GM23338 (cell line): ENCODE data around the gene DNAJC13. TPM values are rescaled to one million over a fixed set of nuclear protein-coding genes. Genes with fewer than 3 reads are reported as not detected.
A peak's percentile ranks its signal among the peaks of the same experiment; 100 is the strongest.

Experiments
- ATAC-seq: fragments of 200-7000 bp; cut with Tn5 transposase; 3 replicates; pipeline ENCODE4 v1.9.1; 2020
- DNase-seq: peaks from one replicate; pipeline ENCODE4 v3.0.0-alpha.2; 2015; ENCODE audit warnings: low spot score
- H2AFZ ChIP-seq: fragments of 200-600 bp; sonication (generic); 2 replicates; pipeline ENCODE4 v1.8.0; 2016; ENCODE audit warnings: antibody characterized with exemption, mild to moderate bottlenecking, moderate library complexity
- H3F3A ChIP-seq: fragments of 200-600 bp; sonication (generic); replicated peaks from 2 replicates; pipeline ENCODE4 v1.8.0; 2017; ENCODE audit warnings: antibody characterized with exemption, mixed run types, low read depth
- H3K27ac ChIP-seq: fragments of 200-600 bp; sonication (generic); 2 replicates; pipeline ENCODE4 v1.6.1; 2016; ENCODE audit warnings: low read depth
- H3K27me3 ChIP-seq: fragments of 200-600 bp; sonication (generic); 2 replicates; pipeline ENCODE4 v1.8.0; 2016; ENCODE audit warnings: mild to moderate bottlenecking, mixed run types, moderate library complexity; ENCODE audit not compliant: insufficient read depth
- H3K36me3 ChIP-seq: fragments of 200-600 bp; sonication (generic); 2 replicates; pipeline ENCODE4 v1.8.0; 2016; ENCODE audit warnings: mild to moderate bottlenecking; ENCODE audit not compliant: insufficient read depth
- H3K4me1 ChIP-seq: fragments of 200-600 bp; sonication (generic); 2 replicates; pipeline ENCODE4 v1.8.0; 2016; ENCODE audit warnings: mild to moderate bottlenecking, moderate library complexity; ENCODE audit not compliant: insufficient read depth
- H3K4me2 ChIP-seq: fragments of 200-600 bp; sonication (generic); 2 replicates; pipeline ENCODE4 v1.7.1; 2017; ENCODE audit warnings: mixed run types
- H3K4me3 ChIP-seq: fragments of 200-600 bp; sonication (generic); 2 replicates; pipeline ENCODE4 v1.6.1; 2016; ENCODE audit warnings: mixed run types
- H3K79me2 ChIP-seq: fragments of 200-600 bp; sonication (generic); replicated peaks from 2 replicates; pipeline ENCODE4 v1.8.0; 2017; ENCODE audit warnings: mild to moderate bottlenecking; ENCODE audit not compliant: insufficient read depth
- H3K9me2 ChIP-seq: fragments of 200-600 bp; sonication (generic); 2 replicates; pipeline ENCODE4 v1.8.0; 2017; ENCODE audit not compliant: insufficient read depth
- H4K20me1 ChIP-seq: fragments of 200-600 bp; sonication (generic); replicated peaks from 2 replicates; pipeline ENCODE4 v1.8.0; 2017; ENCODE audit warnings: mild to moderate bottlenecking; ENCODE audit not compliant: insufficient read depth
- H3K27ac Mint-ChIP-seq: 2 replicates; pipeline ENCODE4 v1.8.0; 2020; ENCODE audit warnings: inconsistent platforms, mild to moderate bottlenecking, moderate library complexity, mixed read lengths
- H3K27me3 Mint-ChIP-seq: 3 replicates; pipeline ENCODE4 v1.8.0; 2022; ENCODE audit warnings: low read depth, mild to moderate bottlenecking, moderate library complexity, mixed read lengths, inconsistent platforms; ENCODE audit not compliant: insufficient read depth, poor library complexity
- H3K36me3 Mint-ChIP-seq: 3 replicates; pipeline ENCODE4 v1.8.0; 2021; ENCODE audit warnings: low read depth, mild to moderate bottlenecking, inconsistent platforms, moderate library complexity, mixed read lengths
- H3K4me1 Mint-ChIP-seq: 3 replicates; pipeline ENCODE4 v1.8.0; 2020; ENCODE audit warnings: mild to moderate bottlenecking, inconsistent platforms, mixed read lengths
- H3K4me3 Mint-ChIP-seq: 3 replicates; pipeline ENCODE4 v1.8.0; 2021; ENCODE audit warnings: moderate library complexity, mild to moderate bottlenecking, inconsistent platforms, mixed read lengths
- H3K9me3 Mint-ChIP-seq: 3 replicates; pipeline ENCODE4 v1.8.0; 2020; ENCODE audit warnings: moderate library complexity, mild to moderate bottlenecking, inconsistent platforms, mixed read lengths
- NANOG ChIP-seq: IDR thresholded peaks from 2 replicates; pipeline ENCODE4 v1.6.1; 2016; ENCODE audit warnings: antibody characterized with exemption, borderline replicate concordance
- REST ChIP-seq: IDR thresholded peaks from one replicate; pipeline ENCODE4 v1.6.1; 2018; ENCODE audit warnings: antibody characterized with exemption; ENCODE audit not compliant: unreplicated experiment
- STAT1 ChIP-seq: IDR thresholded peaks from one replicate; pipeline ENCODE4 v1.6.1; 2016; ENCODE audit warnings: antibody characterized with exemption; ENCODE audit not compliant: unreplicated experiment
- ZNF114 ChIP-seq: fragments of 250-450 bp; sonication (Bioruptor Pico); IDR thresholded peaks from 2 replicates; pipeline ENCODE4 v1.5.0; 2020; ENCODE audit warnings: mild to moderate bottlenecking, moderate library complexity
- ZNF462 ChIP-seq: fragments of 250-450 bp; sonication (Bioruptor Pico); IDR thresholded peaks from 2 replicates; pipeline ENCODE4 v1.5.0; 2020; ENCODE audit warnings: mild to moderate bottlenecking, moderate library complexity
- polyA plus RNA-seq: library from polyadenylated mRNA; unstranded; fragments of >200 nt; fragmentation: Nextera tagmentation; extraction: Ambion mirVana; gene quantifications from 2 replicates; pipeline ENCODE4 v1.2.1, GENCODE V29; 2016
- total RNA-seq: library from RNA; depleted of rRNA; stranded (reverse); fragments of >200 nt; shearing (Covaris generic); gene quantifications from 2 replicates; pipeline ENCODE4 v1.2.3, GENCODE V29; 2014

Gene DNAJC13
- total and polyA plus RNA-seq, 2 experiments from 2014 or later = 8.3 to 33.6 TPM

GRCh38 chr3:132488151-132488550 lies 70.8 kb downstream of the DNAJC13 start (continued):
- no peak for TF ChIP-seq ZNF462

- H3K27me3 Mint-ChIP-seq = peaks cover 2% of the 10 kb centered on the region
- ATAC-seq (no peak), DNase-seq (no peak)
- peaks cover 55% of the 10 kb centered on the region for H3K36me3 ChIP-seq
- H3K4me1 ChIP-seq = no peaks in the 10 kb centered on the region
- H3K9me2 ChIP-seq = no peaks in the 10 kb centered on the region
- H3K9me3 Mint-ChIP-seq = no peaks in the 10 kb centered on the region
- H3K36me3 Mint-ChIP-seq = peaks cover 32% of the 10 kb centered on the region
- H3K27ac Mint-ChIP-seq = no peak overlapping the region
- no peaks in the 10 kb centered on the region for H3K27me3 ChIP-seq
- H3K79me2 ChIP-seq = no peaks in the 10 kb centered on the region
- 0 out of 2 replicates have a peak, but pooled peaks cover 8% of the 10 kb centered on the region for H4K20me1 ChIP-seq
- H3K4me2 ChIP-seq = no peak overlapping the region
- H3K4me1 Mint-ChIP-seq = no peaks in the 10 kb centered on the region
- H2AFZ ChIP-seq = no peak overlapping the region
- H3K4me3 Mint-ChIP-seq = no peak overlapping the region
- H3K27ac ChIP-seq = peak overlapping the region; percentile 22; the same call in 1 of the 2 replicates
- no peak overlapping the region for H3K4me3 ChIP-seq
- H3F3A ChIP-seq = no peaks in the 10 kb centered on the region
- no peak for TF ChIP-seq NANOG
- no peak for TF ChIP-seq REST
- no peak for TF ChIP-seq STAT1
- TF ChIP-seq ZNF462 = no peak
- TF ChIP-seq ZNF114 = no peak
Observed at GRCh38 chr3:132499071-132499470, 81.8 kb downstream of the DNAJC13 start.
